HS-5 (cell line): ENCODE results near the gene NPTXR.

Experiments
- DNase-seq: peaks from one replicate; pipeline ENCODE4 v3.0.0-alpha.2; 2012; ENCODE audit warnings: low read depth

NPTXR gene

GRCh38 chr22:38793721-38794466, 49.9 kb downstream of the NPTXR start, which contains the start of gene DNAL4:
Gene DNAL4 (minus strand): TSS chr22:38794143. CDS start chr22:38782731, 11,412 bp downstream.
- peak; percentile 95 for DNase-seq

- DNase-seq, result no peak
Measured at GRCh38 chr22:38793317-38793716, 50.5 kb downstream of the NPTXR start.

- DNase-seq, result no peak
Measured at GRCh38 chr22:38792833-38793232, 51.0 kb downstream of the NPTXR start.

GRCh38 chr22:38789606-38790005, 54.2 kb downstream of the NPTXR start:
- DNase-seq, result no peak

- DNase-seq, result no peak
Measured at GRCh38 chr22:38788846-38789245, 55.0 kb downstream of the NPTXR start.

GRCh38 chr22:38788021-38788816, 55.6 kb downstream of the NPTXR start:
- DNase-seq, result no peak

GRCh38 chr22:38786631-38787030, 57.2 kb downstream of the NPTXR start:
- DNase-seq, result no peak

GRCh38 chr22:38784856-38785255, 59.0 kb downstream of the NPTXR start:
- no peak for DNase-seq

- DNase-seq, result no peak
Measured at GRCh38 chr22:38784035-38784434, 59.8 kb downstream of the NPTXR start.

GRCh38 chr22:38783095-38783615, 60.7 kb downstream of the NPTXR start:
- DNase-seq, result no peak

- no peak for DNase-seq
Measured at GRCh38 chr22:38782402-38783094, 61.3 kb downstream of the NPTXR start.

- no peak for DNase-seq
Measured at GRCh38 chr22:38781033-38781432, 62.8 kb downstream of the NPTXR start.

GRCh38 chr22:38777087-38777671, 66.6 kb downstream of the NPTXR start:
- no peak for DNase-seq

GRCh38 chr22:38776086-38776485, 67.7 kb downstream of the NPTXR start:
- no peak for DNase-seq

- DNase-seq, result no peak
Measured at GRCh38 chr22:38775656-38776055, 68.2 kb downstream of the NPTXR start.

GRCh38 chr22:38774496-38775166, 69.2 kb downstream of the NPTXR start:
- no peak for DNase-seq

- no peak for DNase-seq
Measured at GRCh38 chr22:38773363-38773946, 70.4 kb downstream of the NPTXR start.

- no peak for DNase-seq
Measured at GRCh38 chr22:38772623-38772873, 71.3 kb downstream of the NPTXR start.

- no peak for DNase-seq
Measured at GRCh38 chr22:38770257-38770949, 73.4 kb downstream of the NPTXR start.
